K562 (cell line): ENCODE data around the gene EFCAB12. TPM values are rescaled to one million over a fixed set of nuclear protein-coding genes. Genes with fewer than 3 reads are reported as not detected.
A peak's percentile ranks its signal among the peaks of the same experiment; 100 is the strongest.

Experiments
- ATAC-seq: fragments of 200-7000 bp; cut with Tn5 transposase; 3 replicates; pipeline ENCODE4 v1.9.1; 2020; ENCODE audit warnings: moderate library complexity
- BruUV-seq: library from RNA; stranded (reverse); fragments of 400-500 nt; replicated peaks from 2 replicates; lab custom pipeline; 2021; lab: Mats Ljungman, UMichigan
- CTCF ChIA-PET: fragments of 300-600 bp; formaldehyde crosslinking; extraction: SDS; loops from one replicate; lab custom pipeline; 2021; ENCODE audit warnings: low intra/inter-chr PET ratio; lab: Yijun Ruan, JAX
- POLR2A ChIA-PET: fragments of 300-600, 350-650 bp; sonication (Branson Sonifier 250); formaldehyde crosslinking; extraction: SDS; loops from one replicate; lab custom pipeline; 2021; ENCODE audit warnings: antibody characterized with exemption, inconsistent platforms; lab: Yijun Ruan, JAX
- DNase-seq, 4 experiments: peaks; one replicate each; pipeline versions ENCODE4 v3.0.0 to v3.0.0-alpha.2; 2011 to 2018; ENCODE audit warnings: low spot score in 3 of 4, mixed read lengths in 3 of 4; ENCODE audit errors: extremely low read depth in 1 of 4
- FAIRE-seq: peaks from 2 replicates; lab custom pipeline; 2011; peaks lifted over from hg19 to GRCh38; lab: Jason Lieb, UNC
- H2AFZ ChIP-seq: 2 replicates; pipeline ENCODE4 v1.6.0; 2011; ENCODE audit warnings: low read depth, low read length, control low read depth, inconsistent platforms
- H3K27ac ChIP-seq: fragments of 200-600 bp; 3 replicates; pipeline ENCODE4 v1.8.0; 2011; ENCODE audit warnings: low read depth, mild to moderate bottlenecking, control low read depth, inconsistent platforms, low read length, moderate library complexity, mixed read lengths; ENCODE audit errors: extremely low read depth
- H3K27me3 ChIP-seq, 2 experiments: fragments of 300-600 bp in 1 of 2; 2 replicates in 1 of 2; 3 replicates in 1 of 2; pipeline versions ENCODE4 v1.6.0 to v1.8.0; 2011; ENCODE audit warnings: inconsistent platforms in 2 of 2, low read length in 2 of 2, mild to moderate bottlenecking in 1 of 2, mixed read lengths in 1 of 2, moderate library complexity in 1 of 2; ENCODE audit not compliant: control insufficient read depth in 2 of 2, insufficient read depth in 2 of 2
- H3K36me3 ChIP-seq: fragments of 300-600 bp; 3 replicates; pipeline ENCODE4 v1.8.0; 2011; ENCODE audit warnings: mild to moderate bottlenecking, low read length, inconsistent platforms; ENCODE audit not compliant: control insufficient read depth, insufficient read depth
- H3K4me1 ChIP-seq, 2 experiments: fragments of 200-600 bp in 1 of 2; replicated peaks in 1 of 2; 2 replicates in 1 of 2; 3 replicates in 1 of 2; pipeline versions ENCODE4 v1.5.1 to v1.8.0; 2011; ENCODE audit warnings: inconsistent platforms in 2 of 2, low read length in 2 of 2, mild to moderate bottlenecking in 1 of 2, mixed read lengths in 1 of 2, moderate library complexity in 1 of 2; ENCODE audit not compliant: control insufficient read depth in 2 of 2, insufficient read depth in 2 of 2
- H3K4me2 ChIP-seq: 2 replicates; pipeline ENCODE4 v1.6.1; 2011; ENCODE audit warnings: low read length, control low read depth, inconsistent platforms, mixed read lengths; ENCODE audit not compliant: insufficient read depth
- H3K4me3 ChIP-seq: fragments of 200-600 bp; sonication (generic), shearing (Covaris generic); 2 replicates; pipeline ENCODE4 v1.5.1; 2016; ENCODE audit warnings: control low read depth, inconsistent platforms
- H3K79me2 ChIP-seq: fragments of 200-600 bp; 3 replicates; pipeline ENCODE4 v1.8.0; 2011; ENCODE audit warnings: low read length, inconsistent platforms; ENCODE audit not compliant: control insufficient read depth, insufficient read depth
- H3K9ac ChIP-seq, 2 experiments: 2 replicates each; pipeline versions ENCODE4 v1.6.0 to v1.6.1; 2011; ENCODE audit warnings: low read depth in 2 of 2, low read length in 2 of 2, control low read depth in 1 of 2, inconsistent platforms in 1 of 2, mild to moderate bottlenecking in 1 of 2, mixed read lengths in 1 of 2; ENCODE audit not compliant: insufficient read depth in 1 of 2
- H3K9me1 ChIP-seq: one replicate; pipeline ENCODE4 v1.6.0; 2011; ENCODE audit warnings: inconsistent platforms, mild to moderate bottlenecking, low read length, moderate library complexity; ENCODE audit not compliant: control insufficient read depth, insufficient read depth
- H3K9me3 ChIP-seq: replicated peaks from 2 replicates; pipeline ENCODE4 v1.5.1; 2011; ENCODE audit warnings: low read depth, low read length, inconsistent platforms; ENCODE audit not compliant: control insufficient read depth, insufficient read depth
- H4K20me1 ChIP-seq: replicated peaks from 2 replicates; pipeline ENCODE4 v1.6.1; 2011; ENCODE audit warnings: low read length, inconsistent platforms, mixed read lengths; ENCODE audit not compliant: control insufficient read depth, insufficient read depth
- BCOR ChIP-seq: fragments of 450-650 bp; IDR thresholded peaks from 2 replicates; pipeline ENCODE4 v1.6.1; 2016
- KDM1A ChIP-seq, 2 experiments: fragments of 450-650 bp; IDR thresholded peaks; 2 replicates each; pipeline ENCODE4 v1.6.1; 2016; ENCODE audit warnings: mild to moderate bottlenecking in 2 of 2
- NCOR1 ChIP-seq: fragments of 450-650 bp; IDR thresholded peaks from 2 replicates; pipeline ENCODE4 v1.6.1; 2016; ENCODE audit warnings: mild to moderate bottlenecking, moderate library complexity
- NRF1 ChIP-seq, 2 experiments: fragments of 450-650 bp; IDR thresholded peaks in 1 of 2; conservative IDR thresholded peaks in 1 of 2; 2 replicates each; pipeline ENCODE4 v1.6.1; 2014; ENCODE audit warnings: mild to moderate bottlenecking in 2 of 2
- ZFP36 ChIP-seq: fragments of 150-350 bp; IDR thresholded peaks from 2 replicates; pipeline ENCODE4 v1.6.1; 2018; ENCODE audit warnings: low read length, low read depth; ENCODE audit not compliant: partially characterized antibody
- WGBS: fragments of 100-300 bp; shearing (Covaris generic); methylation state at CpG from one replicate; pipeline ENCODE4 v1.1.6; 2016; ENCODE audit warnings: low coverage, mixed read lengths; ENCODE audit not compliant: insufficient coverage; ENCODE audit errors: missing lambda C conversion rate; 5-methylcytosine and 5-hydroxymethylcytosine counted together
- in situ Hi-C: fragments of 300-500 bp; cut with MboI; formaldehyde crosslinking; loops from 4 replicates; pipeline ENCODE4 v1.15.0; 2018; ENCODE audit warnings: inconsistent platforms, mixed read lengths
- intact Hi-C: fragments of 100-400 bp; cut with micrococcal nuclease; formaldehyde crosslinking; loops from 2 replicates; pipeline ENCODE4 v1.14.2; 2022
- polyA plus RNA-seq, 8 experiments: library from polyadenylated mRNA; depleted of rRNA in 4 of 8; stranded (reverse) in 5 of 8; unstranded in 3 of 8; fragments of >200 nt; fragmentation: Nextera tagmentation in 2 of 8; fragmentation: Illumina TruSeq in 1 of 8; extraction: Ambion mirVana in 2 of 8; extraction: Trizol in 1 of 8; gene quantifications; 2 replicates each; pipeline versions ENCODE4 v1.2.1 to v1.2.3, GENCODE V29; 2011 to 2014; ENCODE audit warnings: inconsistent platforms in 1 of 8, missing spikeins in 1 of 8
- total RNA-seq, 7 experiments: library from RNA; depleted of rRNA in 6 of 7; stranded (reverse); fragments of >200 nt in 6 of 7; fragmentation: Illumina TruSeq in 2 of 7; extraction: Trizol in 2 of 7; gene quantifications; 2 replicates each; pipeline versions ENCODE4 v1.2.1 to v1.2.3, GENCODE V29; 2011 to 2021; ENCODE audit warnings: low replicate concordance in 1 of 7
- TF ChIP-seq, protein P1 (sequence below): sonication (generic); formaldehyde crosslinking; IDR thresholded peaks from 2 replicates; pipeline ENCODE4 v1.9.0; 2022; ENCODE audit warnings: mild to moderate bottlenecking, missing genetic modification reagents

Gene EFCAB12
- total and polyA plus RNA-seq, 9 of the 15 experiments (the other 6 are each of a cell fraction or from before 2014, with no cell fraction given), result 0.08 to 0.95 (median 0.56) TPM; not detected in 1

DNA sequence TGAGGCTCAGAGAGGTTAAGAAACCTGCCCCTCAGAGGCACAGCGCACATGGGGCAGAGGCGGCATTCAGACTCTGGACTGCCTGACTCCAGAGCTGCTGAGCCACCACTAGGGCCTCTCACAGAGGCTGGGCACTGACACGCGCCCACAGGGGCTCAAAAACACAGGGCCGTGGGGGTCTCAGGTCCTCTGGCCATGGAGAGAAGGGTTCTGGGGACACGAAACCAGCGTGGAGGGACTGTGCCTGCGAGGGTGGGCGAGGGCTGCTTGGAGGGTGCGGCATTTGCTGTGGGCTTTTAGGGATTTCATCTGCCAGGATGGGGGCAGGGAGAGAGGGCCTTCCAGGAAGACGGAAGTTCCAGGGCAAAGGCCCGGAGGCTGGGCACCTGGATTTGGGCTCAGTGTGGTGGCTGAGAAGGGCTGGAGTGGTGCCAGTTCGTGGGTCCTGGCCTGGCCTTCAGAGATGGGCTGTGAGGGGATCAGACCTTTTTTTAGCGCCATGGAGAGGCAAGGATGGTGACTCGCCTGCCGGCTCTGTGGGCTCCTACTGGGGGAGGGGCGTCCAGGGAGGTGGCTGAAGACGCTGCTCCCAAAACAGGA, 69.6 kb downstream of the EFCAB12 start:
- WGBS, result 61% methylated on average over 12 of the region's 18 CpGs
- no peak overlapping the region for H3K4me2 ChIP-seq
- FAIRE-seq, result no peak

More for the DNA sequence above, 69.6 kb downstream of the EFCAB12 start:
- Histone ChIP-seq H3K27me3 (no peaks in the 10 kb centered on the region), H3K4me3 (no peak overlapping the region), H3K4me1 (peaks cover 3 to 21% of the 10 kb centered on the region in 2 experiments; a peak in 4 of 5 replicates), H4K20me1 (no peaks in the 10 kb centered on the region), H3K36me3 (no peaks in the 10 kb centered on the region), H3K79me2 (no peaks in the 10 kb centered on the region), H3K9me3 (no peaks in the 10 kb centered on the region), H3K9me1 (no peaks in the 10 kb centered on the region), H2AFZ (no peak overlapping the region), H3K27ac (no peak overlapping the region), H3K9ac (no peak overlapping the region)
- TF ChIP-seq KDM1A (IDR thresholded peaks at IDR 0.05) (0 out of 4 replicates have a peak, but pooled peaks of 1 of the 2 experiments have one; percentile 29), BCOR (peak; percentile 54; the same call in 1 of the 2 replicates), ZFP36 (peak; percentile 6), NRF1 (conservative IDR thresholded peaks at IDR 0.05 in 1 of 2, IDR thresholded peaks at IDR 0.05 in 1 of 2) (no peak), NCOR1 (no peak)
- TF ChIP-seq, protein P1, sequence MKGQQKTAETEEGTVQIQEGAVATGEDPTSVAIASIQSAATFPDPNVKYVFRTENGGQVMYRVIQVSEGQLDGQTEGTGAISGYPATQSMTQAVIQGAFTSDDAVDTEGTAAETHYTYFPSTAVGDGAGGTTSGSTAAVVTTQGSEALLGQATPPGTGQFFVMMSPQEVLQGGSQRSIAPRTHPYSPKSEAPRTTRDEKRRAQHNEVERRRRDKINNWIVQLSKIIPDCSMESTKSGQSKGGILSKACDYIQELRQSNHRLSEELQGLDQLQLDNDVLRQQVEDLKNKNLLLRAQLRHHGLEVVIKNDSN (CRISPR knock-in tag), result no peak
- ATAC-seq (no peak), DNase-seq (no peak)
- in situ Hi-C loops (no loop called here), intact Hi-C loops (no loop called here)
- no TSS peak for BruUV-seq
- ChIA-PET POLR2A (interaction anchor here (0.6 kb wide), 1 partner anchor 45 kb away, joined by 3 read pairs; no protein-coding TSS in a partner anchor), CTCF (no interaction called here)
